HS-5 (cell line): ENCODE measurements around the gene AATF.

ENCODE experiments used
- DNase-seq: peaks from one replicate; pipeline ENCODE4 v3.0.0-alpha.2; 2012; ENCODE audit warnings: low read depth

AATF gene

DNA sequence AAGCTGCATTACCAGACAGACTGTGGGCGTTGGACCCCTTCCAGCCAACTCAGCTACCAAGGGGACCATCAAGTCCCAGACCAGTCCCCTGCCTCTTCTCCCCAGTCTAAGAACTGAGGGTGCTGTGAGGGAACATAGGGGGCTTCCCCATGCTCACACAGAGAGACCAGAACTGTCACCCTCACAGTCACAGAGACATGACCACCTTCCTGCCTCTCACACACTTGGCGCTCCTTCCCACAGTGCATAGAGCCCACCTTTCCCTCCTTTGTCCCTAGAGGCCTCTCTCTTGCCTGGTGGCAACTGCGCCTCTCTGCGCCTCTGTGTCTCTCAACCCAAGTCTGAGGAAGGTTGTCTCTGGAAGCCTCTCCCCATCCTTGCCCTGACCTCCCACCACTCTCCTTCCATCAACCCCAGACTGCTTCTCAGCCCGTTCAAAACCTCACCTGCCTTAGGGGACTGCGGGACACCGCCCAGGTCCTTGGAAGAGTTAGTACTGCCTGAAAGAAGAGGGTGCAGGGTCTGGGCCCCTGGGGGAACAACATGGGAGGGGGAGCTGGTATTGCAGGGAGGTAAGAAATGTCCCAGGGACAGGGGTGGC is 17.6 kb upstream of the AATF start:
- no peak for DNase-seq

DNA sequence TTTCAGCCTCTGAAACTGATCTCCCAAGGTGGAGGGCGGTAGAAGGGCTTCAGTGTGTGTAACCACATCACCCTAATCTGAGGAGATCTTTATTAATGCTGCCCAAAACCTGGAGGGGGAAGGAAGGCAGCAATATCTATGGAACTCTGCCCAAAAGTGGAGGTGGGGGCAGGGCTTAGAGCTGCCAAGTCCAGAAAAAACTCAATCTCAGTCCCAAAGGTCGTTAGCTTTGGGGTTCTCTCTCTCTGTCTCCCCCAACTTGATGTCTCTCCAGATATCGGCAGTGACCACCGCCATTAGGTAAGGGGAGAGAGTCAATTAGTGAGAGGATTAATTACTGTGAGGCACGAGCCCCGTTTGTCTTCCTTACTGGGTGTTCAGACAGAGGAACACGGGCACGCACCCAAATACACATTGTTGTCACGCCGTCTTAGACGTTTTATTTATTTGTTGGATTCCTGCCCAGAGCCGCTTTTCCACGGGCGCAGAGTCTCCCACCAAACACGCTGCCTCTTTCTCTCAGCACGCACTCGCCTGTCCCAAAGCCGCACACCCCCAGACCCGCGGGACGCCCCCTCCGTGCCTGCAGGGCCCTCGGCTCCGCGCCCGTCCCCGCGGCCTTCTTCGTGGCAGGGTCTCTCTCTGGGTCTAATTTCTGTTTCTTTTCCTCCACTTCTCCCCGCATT is 16.9 kb upstream of the AATF start:
- DNase-seq = no peak

DNA sequence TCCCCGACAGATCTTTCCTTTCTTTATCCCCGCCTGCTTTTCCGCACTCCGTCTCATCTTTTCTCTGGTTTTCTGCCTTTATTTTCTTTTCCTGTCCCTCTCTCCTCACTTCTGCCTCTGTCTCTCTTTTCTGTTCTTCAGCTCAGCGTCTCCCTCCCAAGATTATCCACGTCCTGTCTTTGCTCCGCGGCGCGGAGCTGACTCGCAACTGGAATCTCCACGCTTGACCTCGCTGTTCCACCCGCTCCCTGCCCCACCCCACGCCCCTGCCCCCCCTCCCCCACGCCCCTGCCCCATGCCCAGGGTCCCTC is 16.4 kb upstream of the AATF start:
- no peak for DNase-seq

DNA sequence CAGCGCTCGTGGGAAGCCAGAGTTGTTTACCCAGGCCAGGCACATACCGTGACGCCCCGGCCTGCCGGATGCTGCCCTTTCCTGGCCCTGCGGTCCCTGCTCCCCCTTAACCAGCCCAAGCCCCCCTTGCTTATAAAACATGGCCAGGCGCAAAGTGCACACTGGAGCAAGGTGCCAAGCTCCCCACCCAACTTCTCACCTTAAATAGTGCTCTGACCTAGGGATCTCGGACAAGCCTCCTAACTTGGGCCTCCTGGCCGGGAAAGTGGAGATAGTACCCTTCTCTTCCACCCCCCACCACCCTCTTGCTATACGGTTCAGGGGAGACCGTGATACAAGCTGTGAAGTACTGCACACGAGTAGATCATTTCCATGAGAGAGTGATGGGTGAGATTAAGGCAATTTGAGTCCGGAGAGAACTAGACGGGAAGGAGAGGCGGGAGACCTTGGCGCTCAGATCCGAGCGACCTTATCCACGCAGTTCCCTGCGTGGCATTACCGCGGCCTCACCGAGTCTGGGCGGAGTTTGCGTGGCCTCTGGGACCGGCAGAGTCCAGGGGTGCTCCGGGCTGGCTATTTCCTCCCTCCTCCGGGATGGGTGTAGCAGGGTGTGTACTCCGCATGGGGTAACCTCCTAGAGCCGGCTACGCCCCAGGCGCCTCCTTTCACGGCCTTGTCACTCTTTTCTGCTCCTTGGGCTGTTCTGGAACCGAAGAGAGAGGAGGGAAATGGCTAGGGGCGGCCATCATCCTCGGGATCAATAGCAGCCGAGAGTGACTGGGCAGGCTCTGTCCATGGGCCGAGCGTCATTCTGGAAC is 15.9 kb upstream of the AATF start:
- DNase-seq = no peak

DNA sequence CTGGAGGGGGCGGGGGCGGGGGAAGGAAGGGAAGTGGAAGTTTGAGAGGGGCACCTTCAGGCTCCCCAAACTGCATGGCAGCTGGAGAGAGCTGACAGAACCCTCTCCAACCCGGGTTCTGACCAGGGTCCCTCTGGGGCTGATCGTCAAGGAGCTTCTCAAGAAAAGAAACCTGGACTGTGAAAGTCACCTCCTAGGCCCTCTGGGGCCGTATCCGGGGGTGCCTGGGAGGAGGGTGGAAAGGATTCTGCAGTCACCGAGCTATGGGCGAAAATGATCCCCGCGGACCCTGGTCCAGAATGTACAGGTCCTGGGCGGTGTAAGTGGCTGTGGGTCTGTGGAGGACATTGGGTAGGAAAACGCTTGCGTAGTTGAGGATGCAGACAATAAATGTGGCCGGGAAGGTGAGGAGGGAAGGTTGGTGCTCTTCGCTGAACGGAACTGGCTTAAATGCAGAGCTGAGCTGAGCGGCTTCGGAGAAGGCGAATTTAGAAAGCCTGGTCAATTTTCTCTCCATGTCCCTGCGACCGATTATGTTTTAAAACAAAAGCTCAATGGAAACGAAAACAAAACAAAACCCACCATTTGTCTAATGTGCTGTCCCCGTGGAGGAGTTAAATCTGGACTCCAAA is 15.1 kb upstream of the AATF start:
- DNase-seq = no peak

DNA sequence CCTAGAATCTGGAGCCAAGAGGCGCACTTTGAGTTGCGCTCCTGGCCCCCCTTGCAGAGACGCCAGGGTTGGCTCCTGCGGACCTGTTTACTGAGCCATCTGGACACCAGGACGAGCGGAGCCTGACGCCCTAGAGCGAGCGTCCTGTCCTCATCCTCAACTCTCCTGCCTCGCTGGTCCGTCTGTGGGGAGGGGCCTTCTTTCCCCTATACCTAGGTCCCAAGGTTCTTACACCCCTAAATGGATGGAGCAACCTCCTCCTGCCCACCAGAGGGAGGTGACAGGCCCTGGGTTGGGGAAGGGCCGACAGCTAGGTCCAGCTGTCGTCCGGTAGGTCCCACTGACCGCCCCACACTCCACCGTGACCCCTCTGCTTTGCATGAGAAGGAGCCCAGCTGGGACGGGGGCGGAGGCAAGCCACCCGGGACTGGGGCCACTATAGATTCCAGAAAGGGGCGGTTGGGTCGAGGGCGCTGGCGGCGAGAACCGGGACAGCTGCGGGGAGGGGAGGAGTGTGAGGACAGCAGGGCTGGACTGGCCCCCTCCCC is 14.5 kb upstream of the AATF start:
- no peak for DNase-seq

DNA sequence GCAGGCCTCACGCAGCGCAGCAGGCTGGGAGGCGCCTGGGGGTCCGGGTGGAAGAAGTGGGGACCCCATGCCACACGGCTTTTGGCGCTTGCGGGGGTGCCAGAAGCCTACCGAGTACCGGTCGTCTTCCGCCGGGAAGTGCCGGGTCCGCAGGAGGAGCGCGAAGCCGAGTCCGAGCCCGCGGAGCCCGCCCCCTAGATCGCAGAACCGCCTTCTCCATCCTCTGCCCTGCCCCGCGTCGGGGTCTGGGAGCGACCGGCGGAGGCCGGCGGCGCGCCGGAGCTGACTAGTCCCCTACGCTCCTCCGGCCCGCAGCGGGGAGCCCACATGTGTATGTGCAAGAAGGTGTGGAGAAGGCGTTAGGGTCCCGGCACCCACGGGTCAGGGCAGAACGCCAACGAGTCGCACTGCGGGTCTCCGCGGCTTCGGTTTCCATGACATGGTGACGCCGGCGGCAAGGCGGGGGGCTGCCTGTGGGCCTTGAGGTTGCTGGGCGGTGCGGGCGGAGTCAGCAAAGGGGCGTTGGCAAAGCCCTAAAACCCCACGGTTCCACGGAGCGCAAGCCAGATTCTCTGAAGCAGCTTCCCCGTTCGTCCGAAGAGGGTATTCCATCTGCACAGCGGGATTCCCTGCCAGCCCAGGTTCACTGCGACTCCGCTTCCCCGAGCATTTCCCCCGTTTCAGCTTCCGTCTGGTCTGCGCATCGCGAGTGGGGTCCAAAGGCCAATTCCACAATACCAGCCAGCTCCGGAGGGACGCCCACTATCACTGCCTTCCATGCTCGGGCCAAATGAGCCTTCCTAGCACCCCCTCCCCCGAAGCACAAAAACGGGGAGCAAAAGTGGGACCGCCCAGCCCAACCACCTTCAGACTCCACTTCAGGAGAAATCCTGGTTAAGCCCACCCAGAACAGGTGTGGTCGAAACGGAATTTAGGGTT is 13.8 kb upstream of the AATF start:
- no peak for DNase-seq

DNA sequence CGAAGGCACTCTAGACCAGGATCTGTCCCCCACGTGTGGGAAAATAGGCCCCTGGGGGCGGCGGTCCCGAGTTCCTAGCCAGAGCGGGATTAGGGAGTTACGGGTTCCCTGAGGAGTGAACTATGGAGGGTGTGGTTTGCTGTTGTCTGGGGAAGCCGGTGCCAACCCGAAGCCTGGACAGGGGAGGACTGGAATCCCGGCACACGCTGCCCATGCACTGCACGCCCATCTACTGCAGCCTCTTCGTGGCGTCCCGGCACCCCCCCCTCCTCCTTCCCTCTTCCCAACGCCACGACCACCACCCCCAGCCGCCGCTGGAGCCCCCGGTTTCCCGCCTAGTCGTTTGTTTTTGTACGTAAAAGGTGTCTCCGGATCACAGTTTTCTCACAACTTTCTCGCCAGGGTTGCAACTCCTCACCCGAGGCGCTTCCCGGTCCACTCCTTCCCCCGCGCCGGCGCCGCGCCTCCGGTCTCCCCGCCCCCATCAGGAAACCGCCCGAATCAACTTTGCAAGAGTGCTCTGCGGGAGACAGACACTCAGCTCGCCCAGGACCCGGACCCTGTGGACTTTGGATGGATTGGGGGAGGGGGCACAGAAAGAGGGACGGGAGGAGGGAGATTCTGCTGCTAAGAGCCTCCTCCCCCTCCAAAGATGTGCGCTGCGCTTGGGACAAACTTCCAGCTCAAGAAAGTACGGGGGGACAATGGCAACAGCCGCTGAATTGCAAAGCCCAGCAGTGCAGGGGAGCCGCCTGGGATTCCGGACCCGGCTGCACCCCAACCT is 12.9 kb upstream of the AATF start:
- no peak for DNase-seq

DNA sequence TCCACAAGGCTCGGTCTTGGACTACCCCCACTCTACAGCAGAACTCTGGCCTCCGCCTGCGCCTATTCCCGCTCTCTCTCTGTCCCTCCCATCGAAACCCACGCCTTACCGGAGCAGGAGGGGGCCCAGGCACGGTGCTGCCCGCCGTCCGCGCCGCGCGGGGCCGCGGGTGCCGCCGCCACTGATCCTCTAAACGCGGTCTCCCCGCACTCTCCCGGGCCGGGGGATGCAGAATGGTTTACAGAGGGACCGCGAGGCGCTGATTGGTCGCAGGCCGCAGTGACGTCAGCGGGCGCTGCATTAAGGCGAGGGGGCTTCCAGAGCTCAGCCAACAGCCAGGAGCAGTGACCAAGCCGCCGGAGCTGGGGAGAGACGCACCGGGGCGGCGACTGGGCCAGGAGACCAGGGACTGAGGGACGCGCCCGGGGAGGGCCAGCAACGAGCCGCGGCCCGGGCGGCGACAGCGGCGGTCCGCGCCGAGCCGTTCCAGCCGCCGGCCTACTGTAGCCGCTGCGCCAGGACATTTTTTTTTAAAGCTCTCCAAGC is 12.2 kb upstream of the AATF start:
- DNase-seq = no peak

DNA sequence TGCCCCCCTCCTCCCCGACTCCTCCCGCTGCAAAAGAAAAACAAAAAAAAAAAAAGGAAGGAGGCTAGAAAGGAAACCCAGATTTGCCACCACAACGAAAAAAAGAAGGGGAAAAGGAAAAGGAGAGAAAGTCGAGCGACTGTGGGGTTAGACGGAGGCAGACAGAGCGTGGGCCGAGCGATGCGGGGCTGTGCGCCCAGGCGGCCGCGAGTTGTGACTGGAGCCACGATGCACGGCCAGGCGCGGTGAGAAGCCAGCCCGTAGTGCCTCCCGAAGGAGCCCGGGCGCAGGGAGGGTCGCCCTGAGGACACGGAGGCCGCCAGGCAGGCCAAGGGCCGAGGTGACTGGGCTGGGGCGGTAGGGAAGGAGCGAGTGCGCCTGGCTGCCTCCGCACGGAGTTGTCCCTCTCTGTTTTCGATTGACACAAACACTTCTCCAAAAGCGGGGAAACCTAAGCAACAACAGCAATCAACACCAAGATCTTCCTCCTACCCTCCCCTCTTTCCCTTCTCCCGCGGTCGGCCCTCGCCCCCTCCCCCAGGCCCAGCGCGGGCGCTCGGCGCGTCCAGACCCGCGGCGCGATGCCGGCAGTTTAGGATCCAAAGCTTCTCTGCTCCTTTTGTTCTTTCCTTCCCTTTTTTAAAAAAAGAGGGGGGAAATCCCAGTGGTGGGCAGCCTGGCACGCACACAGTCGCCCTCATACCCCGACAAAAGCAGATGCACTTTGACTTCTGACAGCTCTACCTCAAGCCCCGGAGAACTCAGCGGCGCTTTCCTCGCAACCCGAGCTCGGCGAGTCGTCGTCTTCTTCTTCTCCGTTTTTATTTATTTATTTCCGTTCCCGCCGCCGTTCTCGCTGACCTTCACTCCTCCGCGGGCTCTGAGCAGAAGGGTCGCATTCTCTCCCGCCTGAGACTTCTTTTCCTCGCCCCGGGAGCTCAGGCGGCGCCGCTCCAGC is 11.5 kb upstream of the AATF start, which contains the start of gene LHX1:
Gene LHX1 (plus strand): TSS at position 475 of the 958 bp plus-strand sequence. CDS start 723 bp downstream, outside the sequence.
- DNase-seq = no peak

DNA sequence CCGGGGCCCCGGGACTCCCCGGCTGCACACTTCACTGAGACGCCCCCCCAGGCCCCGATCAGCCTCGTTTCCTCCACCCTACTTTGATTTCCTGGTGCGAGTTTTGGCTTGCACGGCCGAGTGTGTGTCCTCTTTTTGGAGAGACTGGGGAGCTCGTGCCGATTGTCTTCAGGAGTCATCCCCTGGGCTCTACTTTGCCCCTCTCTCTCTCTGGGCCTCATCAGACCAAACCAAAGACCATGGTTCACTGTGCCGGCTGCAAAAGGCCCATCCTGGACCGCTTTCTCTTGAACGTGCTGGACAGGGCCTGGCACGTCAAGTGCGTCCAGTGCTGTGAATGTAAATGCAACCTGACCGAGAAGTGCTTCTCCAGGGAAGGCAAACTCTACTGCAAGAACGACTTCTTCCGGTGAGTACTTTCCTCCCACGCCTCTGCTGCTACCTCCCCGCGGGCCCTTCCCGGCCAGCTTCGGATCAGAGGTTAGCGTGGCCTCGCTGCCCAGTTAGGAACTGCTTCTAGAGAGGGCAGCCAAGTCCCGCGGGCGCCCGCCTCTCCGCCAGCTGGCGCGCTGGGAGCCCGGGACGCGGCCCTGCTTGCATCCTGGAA is 10.7 kb upstream of the AATF start:
- DNase-seq = no peak

DNA sequence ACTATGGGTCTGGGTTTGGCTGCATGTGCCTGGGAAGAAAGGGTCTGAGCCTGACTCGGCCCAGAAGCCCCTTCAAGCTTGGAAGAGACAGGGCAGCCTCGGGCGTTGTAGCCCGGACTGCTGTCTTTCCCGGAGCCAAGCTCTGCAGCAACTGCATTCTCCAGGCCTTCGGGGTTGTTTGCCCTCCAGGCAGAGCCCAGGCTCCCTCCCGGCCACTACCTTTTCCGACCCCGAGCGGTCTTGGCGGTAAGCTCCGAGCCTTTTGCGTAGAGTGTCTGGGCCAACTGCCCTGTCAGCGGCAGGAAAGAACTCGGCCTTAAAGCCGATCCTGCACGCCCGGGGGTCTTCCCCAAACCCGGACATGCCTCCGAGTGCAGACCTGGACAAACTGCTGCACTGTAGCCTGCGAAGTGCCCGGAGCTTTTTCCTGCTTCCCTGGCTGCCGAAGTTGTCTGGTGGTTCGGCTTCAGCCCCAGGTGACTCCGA is 10.1 kb upstream of the AATF start:
- no peak for DNase-seq

DNA sequence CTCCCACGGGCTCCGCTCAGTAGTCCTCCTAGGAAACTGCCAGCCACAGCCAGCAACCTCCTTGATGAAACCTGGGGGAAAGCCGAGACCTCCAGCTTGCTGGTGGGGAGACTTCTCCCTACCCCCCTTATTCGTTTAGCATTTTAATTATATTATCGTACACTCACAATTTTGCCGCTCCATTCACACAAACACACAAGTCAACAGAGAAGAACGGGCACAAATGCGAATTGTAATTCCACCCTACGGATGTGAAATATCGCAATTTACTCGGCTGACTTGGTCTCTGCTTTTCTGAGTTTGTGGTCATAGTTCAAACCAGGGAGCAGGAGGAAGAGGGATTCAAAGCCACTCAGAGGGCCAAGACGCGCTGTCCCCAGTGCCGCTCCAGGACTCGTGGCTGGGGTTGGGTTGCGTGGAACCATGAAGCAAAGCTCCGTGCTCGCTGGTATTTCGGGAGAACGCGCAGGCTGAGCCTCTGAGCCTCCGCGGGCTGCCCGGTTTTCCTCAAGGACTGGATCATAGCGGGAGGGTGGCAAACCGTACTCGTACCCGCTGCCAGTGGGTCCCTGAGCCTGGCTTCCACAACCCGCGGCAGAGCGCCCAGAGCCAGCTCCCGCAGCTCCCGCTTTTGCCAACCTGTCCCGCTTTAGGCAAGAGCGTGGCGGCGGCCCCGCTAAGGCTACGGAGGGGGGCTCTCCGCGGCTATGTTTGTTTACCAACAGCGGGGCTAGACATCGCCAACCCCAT is 9.5 kb upstream of the AATF start:
- DNase-seq = no peak

DNA sequence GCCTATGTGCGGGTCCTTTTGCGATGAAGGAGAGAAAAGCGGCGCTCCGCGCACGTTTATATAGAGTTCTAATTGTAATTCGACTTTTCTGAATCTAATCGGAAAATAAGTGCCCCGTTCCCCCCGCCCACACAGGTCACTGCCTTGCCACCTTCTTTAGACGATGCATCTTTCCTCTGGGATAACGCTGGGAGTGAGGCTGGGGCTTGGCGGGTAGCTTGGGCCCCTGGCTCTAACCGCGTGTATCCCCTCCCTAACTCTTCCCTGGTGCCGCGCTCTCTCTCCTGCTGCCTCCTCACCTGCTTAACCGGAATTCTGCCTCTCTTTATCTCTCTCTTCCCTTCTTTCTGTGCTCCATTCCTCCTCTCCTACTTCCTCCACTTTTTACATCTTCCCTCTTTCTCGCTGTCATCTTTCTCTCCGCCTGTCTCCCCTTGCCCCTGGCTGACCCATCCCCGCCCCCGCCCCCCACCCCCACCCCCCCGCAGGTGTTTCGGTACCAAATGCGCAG is 8.9 kb upstream of the AATF start:
- no peak for DNase-seq

DNA sequence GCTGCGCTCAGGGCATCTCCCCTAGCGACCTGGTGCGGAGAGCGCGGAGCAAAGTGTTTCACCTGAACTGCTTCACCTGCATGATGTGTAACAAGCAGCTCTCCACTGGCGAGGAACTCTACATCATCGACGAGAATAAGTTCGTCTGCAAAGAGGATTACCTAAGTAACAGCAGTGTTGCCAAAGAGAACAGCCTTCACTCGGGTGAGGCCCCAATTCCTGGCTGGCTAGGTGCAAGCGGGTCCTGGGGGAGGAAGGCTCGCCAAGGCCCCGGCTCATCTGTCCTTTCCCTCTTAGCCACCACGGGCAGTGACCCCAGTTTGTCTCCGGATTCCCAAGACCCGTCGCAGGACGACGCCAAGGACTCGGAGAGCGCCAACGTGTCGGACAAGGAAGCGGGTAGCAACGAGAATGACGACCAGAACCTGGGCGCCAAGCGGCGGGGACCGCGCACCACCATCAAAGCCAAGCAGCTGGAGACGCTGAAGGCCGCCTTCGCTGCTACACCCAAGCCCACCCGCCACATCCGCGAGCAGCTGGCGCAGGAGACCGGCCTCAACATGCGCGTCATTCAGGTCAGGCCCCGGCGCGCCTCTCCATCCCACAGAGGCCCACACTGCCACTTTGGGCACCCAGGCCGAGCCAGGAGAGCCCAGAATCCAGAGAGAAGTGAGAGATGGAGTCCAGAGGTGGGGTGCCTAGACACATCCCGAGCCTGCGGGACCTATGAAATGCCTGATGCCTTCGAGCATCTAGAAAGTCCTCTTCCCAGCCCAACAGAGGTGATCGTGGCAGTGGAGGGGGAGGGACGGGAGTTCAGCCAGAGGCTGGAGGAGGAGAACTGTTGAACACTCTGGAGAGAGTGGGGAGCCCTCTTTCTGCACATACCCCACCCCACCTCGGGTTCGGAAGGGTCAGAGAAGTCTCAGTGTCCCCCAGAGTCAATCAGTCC is 8.2 kb upstream of the AATF start:
- no peak for DNase-seq

DNA sequence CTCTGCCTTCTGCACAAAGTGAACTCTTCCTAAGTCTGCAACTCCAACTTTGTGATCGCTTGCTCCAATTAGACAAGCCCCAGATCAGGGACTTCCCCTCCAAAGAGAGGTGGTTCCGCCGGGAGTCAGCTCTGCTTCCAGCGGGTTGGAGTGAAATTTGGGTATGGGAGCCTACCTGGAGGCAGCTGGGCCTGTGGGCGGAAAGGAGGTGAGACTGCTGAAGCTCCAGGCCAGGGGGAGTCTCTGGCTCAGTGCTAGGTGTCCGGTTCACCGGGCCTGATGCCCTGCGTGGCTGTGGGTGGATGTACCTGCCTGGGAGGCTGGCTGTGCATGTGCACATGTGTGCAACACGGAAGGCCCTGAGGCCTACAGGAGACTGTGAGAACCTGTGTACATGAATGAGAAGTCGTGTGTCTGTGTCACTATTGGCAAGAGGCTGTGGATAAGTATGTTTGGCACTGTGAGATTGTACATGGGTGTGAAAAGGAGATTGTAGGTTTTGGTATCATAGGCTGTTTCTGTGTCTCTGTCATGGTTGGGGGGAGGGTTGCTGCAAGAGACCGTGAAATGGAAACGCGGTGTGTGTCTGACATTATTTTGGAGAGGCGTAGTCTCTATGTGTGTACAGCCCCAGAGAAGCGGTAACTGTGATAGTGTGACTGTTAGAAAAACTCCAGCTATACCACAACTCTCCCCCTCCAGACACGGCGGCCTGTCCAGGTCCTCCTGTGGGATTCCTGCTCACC is 7.3 kb upstream of the AATF start:
- DNase-seq = no peak
